ENCODE measurements around the gene IFRD1.

Gene IFRD1

GRCh38 chr7:112422842-112423496 is 27.3 kb upstream of the IFRD1 start:
- peak; percentile 73 to 74 for DNase-seq
- TF ChIP-seq POLR2A (IDR thresholded peaks at IDR 0.05; ENCODE audit: low read length): no peak
- no peak for TF ChIP-seq GATA1 (IDR thresholded peaks at IDR 0.05; ENCODE audit: low read depth, low read length)

- TF ChIP-seq POLR2A (IDR thresholded peaks at IDR 0.05; ENCODE audit: low read length) (no peak), GATA1 (IDR thresholded peaks at IDR 0.05; ENCODE audit: low read depth, low read length) (no peak)
- DNase-seq: no peak
These were observed 26.3 kb upstream of the IFRD1 start for GRCh38 chr7:112423987-112424386.

- DNase-seq: no peak
- TF ChIP-seq GATA1 (IDR thresholded peaks at IDR 0.05; ENCODE audit: low read depth, low read length) (no peak), POLR2A (IDR thresholded peaks at IDR 0.05; ENCODE audit: low read length) (no peak)
These were observed 22.3 kb upstream of the IFRD1 start for GRCh38 chr7:112427984-112428383.

- DNase-seq: no peak
- TF ChIP-seq GATA1 (IDR thresholded peaks at IDR 0.05; ENCODE audit: low read depth, low read length) (no peak), POLR2A (IDR thresholded peaks at IDR 0.05; ENCODE audit: low read length) (no peak)
These were observed 21.5 kb upstream of the IFRD1 start for GRCh38 chr7:112428715-112429114.

GRCh38 chr7:112430649-112431048 is 19.6 kb upstream of the IFRD1 start:
- DNase-seq: no peak
- TF ChIP-seq POLR2A (IDR thresholded peaks at IDR 0.05; ENCODE audit: low read length): no peak
- TF ChIP-seq GATA1 (IDR thresholded peaks at IDR 0.05; ENCODE audit: low read depth, low read length): no peak

GRCh38 chr7:112431803-112432202 is 18.5 kb upstream of the IFRD1 start:
- no peak for TF ChIP-seq POLR2A (IDR thresholded peaks at IDR 0.05; ENCODE audit: low read length)
- TF ChIP-seq GATA1 (IDR thresholded peaks at IDR 0.05; ENCODE audit: low read depth, low read length): no peak
- no peak for DNase-seq

GRCh38 chr7:112433289-112433688 is 17.0 kb upstream of the IFRD1 start:
- DNase-seq: peak in 1 of 2 experiments; percentile 27

GRCh38 chr7:112437072-112437471 is 13.2 kb upstream of the IFRD1 start:
- TF ChIP-seq GATA1 (IDR thresholded peaks at IDR 0.05; ENCODE audit: low read depth, low read length): no peak
- no peak for TF ChIP-seq POLR2A (IDR thresholded peaks at IDR 0.05; ENCODE audit: low read length)
- no peak for DNase-seq

More at GRCh38 chr7:112433289-112433688, 17.0 kb upstream of the IFRD1 start:
- TF ChIP-seq GATA1 (IDR thresholded peaks at IDR 0.05; ENCODE audit: low read depth, low read length) (no peak), POLR2A (IDR thresholded peaks at IDR 0.05; ENCODE audit: low read length) (no peak)

GRCh38 chr7:112439476-112439875 is 10.8 kb upstream of the IFRD1 start:
- no peak for DNase-seq
- TF ChIP-seq POLR2A (IDR thresholded peaks at IDR 0.05; ENCODE audit: low read length) (no peak), GATA1 (IDR thresholded peaks at IDR 0.05; ENCODE audit: low read depth, low read length) (no peak)

GRCh38 chr7:112442210-112442609 is 8.1 kb upstream of the IFRD1 start:
- no peak for TF ChIP-seq POLR2A (IDR thresholded peaks at IDR 0.05; ENCODE audit: low read length)
- TF ChIP-seq GATA1 (IDR thresholded peaks at IDR 0.05; ENCODE audit: low read depth, low read length): no peak

GRCh38 chr7:112444505-112444904 is 5.8 kb upstream of the IFRD1 start:
- DNase-seq: no peak
- TF ChIP-seq GATA1 (IDR thresholded peaks at IDR 0.05; ENCODE audit: low read depth, low read length): no peak
- TF ChIP-seq POLR2A (IDR thresholded peaks at IDR 0.05; ENCODE audit: low read length): no peak

More at GRCh38 chr7:112442210-112442609, 8.1 kb upstream of the IFRD1 start:
- DNase-seq: no peak

- no peak for DNase-seq
- TF ChIP-seq GATA1 (IDR thresholded peaks at IDR 0.05; ENCODE audit: low read depth, low read length) (no peak), POLR2A (IDR thresholded peaks at IDR 0.05; ENCODE audit: low read length) (no peak)
These were observed 3.8 kb upstream of the IFRD1 start for GRCh38 chr7:112446431-112446830.

GRCh38 chr7:112447406-112447805 is 2.9 kb upstream of the IFRD1 start:
- no peak for DNase-seq

GRCh38 chr7:112448381-112448780 is 1.9 kb upstream of the IFRD1 start:
- TF ChIP-seq POLR2A (IDR thresholded peaks at IDR 0.05; ENCODE audit: low read length) (no peak), GATA1 (IDR thresholded peaks at IDR 0.05; ENCODE audit: low read depth, low read length) (no peak)
- DNase-seq: no peak

More at GRCh38 chr7:112447406-112447805, 2.9 kb upstream of the IFRD1 start:
- TF ChIP-seq GATA1 (IDR thresholded peaks at IDR 0.05; ENCODE audit: low read depth, low read length) (no peak), POLR2A (IDR thresholded peaks at IDR 0.05; ENCODE audit: low read length) (no peak)

- TF ChIP-seq POLR2A (IDR thresholded peaks at IDR 0.05; ENCODE audit: low read length): no peak
- TF ChIP-seq GATA1 (IDR thresholded peaks at IDR 0.05; ENCODE audit: low read depth, low read length): no peak
These were observed 1.4 kb upstream of the IFRD1 start for GRCh38 chr7:112448891-112449290.

More at GRCh38 chr7:112448891-112449290, 1.4 kb upstream of the IFRD1 start:
- DNase-seq: no peak
